ES-I3 (cell line): ENCODE results near the gene RPS28.
"Not testable (repeated sequence)": the region's sequence is repeated elsewhere in the genome, so short reads cannot be mapped to it uniquely, and the experiment has no call there.

Experiments used
- H3K36me3 ChIP-seq: 2 replicates; pipeline ENCODE4 v1.6.1; 2013; ENCODE audit warnings: mild to moderate bottlenecking, low read length, control low read depth, moderate library complexity; ENCODE audit not compliant: insufficient read depth
- H3K4me1 ChIP-seq: 2 replicates; pipeline ENCODE4 v1.6.1; 2013; ENCODE audit warnings: mild to moderate bottlenecking, control low read depth, low read length; ENCODE audit not compliant: insufficient read depth
- H3K9ac ChIP-seq: 2 replicates; pipeline ENCODE4 v1.6.1; 2013; ENCODE audit warnings: low read depth, mild to moderate bottlenecking, low read length, moderate library complexity
- H3K9me3 ChIP-seq: 2 replicates; pipeline ENCODE4 v1.6.1; 2013; ENCODE audit warnings: mild to moderate bottlenecking, low read length, moderate library complexity; ENCODE audit not compliant: control insufficient read depth, insufficient read depth

Gene RPS28

DNA sequence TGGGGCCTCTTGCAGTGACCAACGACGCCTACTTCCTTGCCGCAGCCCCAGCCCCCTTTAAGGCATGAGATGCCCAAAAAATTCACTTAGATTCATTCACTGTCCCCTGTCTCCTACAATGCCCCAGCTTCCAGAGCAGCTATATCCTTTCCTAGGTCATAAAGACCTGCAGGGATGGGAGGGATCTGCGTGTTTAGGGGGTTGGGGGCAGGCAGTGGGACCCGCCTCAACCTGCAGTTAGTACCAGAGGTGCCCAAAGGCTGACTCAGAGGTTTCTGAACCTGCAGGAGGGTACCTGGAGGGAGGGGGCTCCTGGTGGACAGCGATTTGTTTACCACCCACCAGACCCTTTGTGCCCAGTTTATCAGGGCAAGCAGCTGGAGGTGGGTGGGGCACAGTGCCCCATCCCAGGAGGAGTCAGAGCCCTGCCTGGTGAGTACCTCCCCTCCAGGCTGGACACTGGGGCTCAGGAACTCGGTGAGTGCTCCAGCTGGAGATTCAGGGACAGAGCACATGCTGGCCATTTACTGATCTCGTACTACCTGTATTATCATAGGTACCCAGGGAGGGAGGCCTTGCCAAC is 10.1 kb downstream of the RPS28 start:
- H3K36me3 ChIP-seq = no peaks in the 10 kb centered on the region
- H3K9me3 ChIP-seq = no peaks in the 10 kb centered on the region
- H3K9ac ChIP-seq = no peak overlapping the region
- H3K4me1 ChIP-seq = no peaks in the 10 kb centered on the region

DNA sequence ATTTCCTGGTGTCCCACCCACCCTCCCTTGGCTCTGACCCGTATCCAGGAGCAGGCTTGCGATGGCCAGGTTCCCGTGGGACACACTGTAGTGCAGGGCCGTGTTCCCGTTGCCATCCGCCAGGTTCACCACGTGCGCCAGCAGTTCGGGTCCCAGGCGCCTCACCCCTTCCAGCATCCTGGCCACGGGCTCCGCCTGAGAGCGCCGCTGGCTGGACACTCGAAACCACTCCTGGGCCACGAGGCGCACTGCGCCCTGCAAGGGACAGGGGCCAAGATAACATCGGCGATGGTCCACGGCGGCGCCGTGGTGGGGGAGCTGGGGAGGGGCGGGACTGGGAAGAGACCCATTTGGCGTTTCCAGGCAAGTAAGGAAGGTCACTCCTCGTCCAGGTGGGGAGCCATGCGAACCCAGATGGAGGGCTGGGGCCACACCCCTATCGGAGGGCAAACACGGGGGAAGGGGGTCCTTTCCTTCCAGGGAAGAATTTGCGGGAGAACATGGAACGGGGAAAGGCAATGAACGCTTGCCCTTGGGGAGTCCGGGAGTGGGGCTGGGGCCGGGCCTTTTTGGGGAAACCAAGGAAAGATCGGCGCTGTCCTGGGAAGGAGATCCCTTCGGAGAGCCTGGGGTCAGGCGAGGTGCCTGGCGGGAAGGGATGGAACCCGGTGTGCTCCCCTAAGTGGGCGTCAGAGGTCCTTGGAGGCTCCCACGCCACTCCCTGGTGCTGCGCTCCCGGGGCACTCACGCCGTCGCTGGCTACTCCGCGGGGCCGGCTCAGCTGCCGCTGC is 11.9 kb downstream of the RPS28 start:
- H3K4me1 ChIP-seq = no peaks in the 10 kb centered on the region
- H3K36me3 ChIP-seq = no peaks in the 10 kb centered on the region
- peak overlapping the region; percentile 59; the same call in 1 of the 2 replicates for H3K9ac ChIP-seq
- H3K9me3 ChIP-seq = no peaks in the 10 kb centered on the region

DNA sequence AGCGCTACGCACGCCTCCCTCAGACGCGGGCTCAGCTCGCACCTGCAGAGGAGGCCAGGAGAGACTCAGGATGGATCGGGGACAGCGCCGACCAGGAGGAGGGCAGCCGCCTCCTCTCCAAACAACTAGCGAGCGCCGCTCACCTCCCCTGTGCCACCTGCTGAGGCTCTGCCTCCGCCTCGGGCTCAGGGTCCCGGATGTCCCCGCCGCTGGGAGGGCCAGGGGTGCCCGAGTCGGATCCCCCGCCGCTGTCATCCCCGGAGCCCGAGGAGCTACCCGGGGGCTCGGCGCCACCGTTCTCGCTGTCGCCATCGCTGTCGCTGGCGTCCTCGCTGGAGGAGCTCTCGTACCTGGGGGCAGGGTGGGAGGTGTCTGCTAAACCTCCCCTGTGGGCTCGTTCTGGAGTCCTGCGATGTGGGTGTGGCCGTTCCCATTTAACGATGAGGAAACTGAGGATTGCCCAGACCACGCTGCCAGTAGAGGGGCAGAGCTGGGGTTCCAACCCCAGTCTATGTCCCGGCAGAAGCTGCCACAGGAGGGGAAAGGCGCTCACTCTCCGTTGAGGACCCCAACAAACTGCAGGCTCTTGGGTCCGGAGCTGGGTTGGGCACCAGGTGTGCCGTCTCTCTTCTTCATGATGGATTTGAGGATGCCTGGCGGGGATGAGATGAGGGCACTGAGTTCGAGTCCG is 12.6 kb downstream of the RPS28 start:
- H3K9me3 ChIP-seq = no peaks in the 10 kb centered on the region
- peak overlapping the region; percentile 59; the same call in 1 of the 2 replicates for H3K9ac ChIP-seq
- H3K4me1 ChIP-seq = peaks cover under 1% of the 10 kb centered on the region; the same call in 1 of the 2 replicates
- no peaks in the 10 kb centered on the region for H3K36me3 ChIP-seq

DNA sequence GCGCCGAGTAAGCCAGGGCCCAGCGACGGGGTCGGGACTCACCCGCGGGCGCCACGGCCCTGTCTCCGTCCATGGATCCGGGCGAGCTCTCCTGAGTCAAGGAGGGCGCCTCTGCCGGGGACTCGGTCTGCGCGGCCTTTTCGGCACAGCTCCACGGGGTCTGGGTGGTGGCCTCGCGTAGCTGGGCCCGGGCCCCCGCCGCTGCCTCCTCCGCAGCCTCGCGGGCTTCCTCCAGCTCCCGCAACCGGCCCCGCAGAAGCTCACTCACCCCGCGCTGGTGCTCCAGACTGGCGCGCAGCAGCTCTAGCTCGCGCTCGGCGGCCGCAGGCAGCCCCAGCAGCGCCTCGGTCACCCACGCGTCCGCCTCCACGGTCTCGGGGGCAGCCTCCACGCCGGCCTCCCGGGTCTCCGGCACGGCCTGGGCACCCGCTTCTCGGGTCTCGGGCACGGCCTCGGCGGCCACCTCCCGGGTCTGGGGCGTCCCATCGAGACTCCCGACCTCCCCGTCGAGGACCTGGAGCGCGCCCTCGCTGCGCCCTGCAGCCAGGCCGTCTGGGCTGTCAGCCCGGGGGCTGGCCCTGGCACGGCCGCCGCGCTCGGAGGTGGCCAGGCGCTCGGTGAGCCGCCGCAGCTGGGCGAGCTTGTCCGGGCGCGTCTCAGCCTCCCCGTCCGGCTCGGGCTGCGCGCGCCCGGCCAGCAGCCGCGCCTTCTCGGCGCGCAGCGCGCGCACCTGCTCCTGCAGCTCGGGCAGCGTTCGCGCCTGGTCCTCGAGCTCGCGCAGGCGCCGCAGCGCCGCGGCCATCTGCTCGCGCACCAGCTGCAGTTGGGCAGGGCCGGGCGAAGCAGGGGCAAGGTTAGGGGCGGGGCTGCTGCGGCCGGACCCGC is 13.4 kb downstream of the RPS28 start:
- Histone ChIP-seq H3K4me1 (peaks cover 3% of the 10 kb centered on the region; the same call in 1 of the 2 replicates), H3K9ac (peak overlapping the region; percentile 59), H3K9me3 (no peaks in the 10 kb centered on the region), H3K36me3 (no peaks in the 10 kb centered on the region)

DNA sequence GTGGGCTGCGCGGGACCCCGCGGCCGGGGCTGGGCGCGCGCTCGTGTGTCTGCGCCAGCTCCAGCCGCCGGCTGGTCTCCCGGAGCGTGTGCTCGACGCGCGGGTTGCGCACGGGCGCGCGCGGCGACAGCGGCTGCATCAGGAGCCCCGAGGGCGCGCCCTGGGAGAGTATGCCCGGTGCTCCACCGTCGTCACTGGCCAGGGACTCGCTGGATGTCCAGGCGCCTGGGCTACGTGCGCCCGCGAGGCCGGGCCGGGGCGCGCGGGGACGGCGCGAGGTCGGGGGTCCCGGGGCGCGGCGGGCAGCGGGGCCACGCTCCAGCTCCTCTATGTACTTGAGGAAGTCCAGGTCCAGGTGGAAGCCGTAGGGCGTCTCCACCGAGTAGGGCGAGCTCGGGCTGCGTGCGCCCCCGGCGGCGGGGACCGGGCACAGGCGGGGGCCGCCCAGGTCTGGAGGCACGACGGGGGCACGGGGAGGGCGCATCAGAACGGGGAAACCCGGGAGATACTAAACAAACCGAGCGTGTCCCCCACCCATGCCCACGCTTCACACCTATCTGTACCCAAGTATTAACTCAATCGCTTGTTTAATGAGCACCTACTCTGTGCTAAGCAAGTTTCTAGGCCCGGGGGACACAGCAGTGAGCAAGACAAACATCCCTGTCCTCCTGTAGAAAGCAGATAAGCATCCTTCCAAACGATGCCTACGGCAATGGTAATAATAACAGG is 14.2 kb downstream of the RPS28 start:
- Histone ChIP-seq H3K9me3 (no peaks in the 10 kb centered on the region), H3K4me1 (peaks cover 3% of the 10 kb centered on the region; the same call in 1 of the 2 replicates), H3K36me3 (no peaks in the 10 kb centered on the region), H3K9ac (peak overlapping the region; percentile 59; the same call in 1 of the 2 replicates)

DNA sequence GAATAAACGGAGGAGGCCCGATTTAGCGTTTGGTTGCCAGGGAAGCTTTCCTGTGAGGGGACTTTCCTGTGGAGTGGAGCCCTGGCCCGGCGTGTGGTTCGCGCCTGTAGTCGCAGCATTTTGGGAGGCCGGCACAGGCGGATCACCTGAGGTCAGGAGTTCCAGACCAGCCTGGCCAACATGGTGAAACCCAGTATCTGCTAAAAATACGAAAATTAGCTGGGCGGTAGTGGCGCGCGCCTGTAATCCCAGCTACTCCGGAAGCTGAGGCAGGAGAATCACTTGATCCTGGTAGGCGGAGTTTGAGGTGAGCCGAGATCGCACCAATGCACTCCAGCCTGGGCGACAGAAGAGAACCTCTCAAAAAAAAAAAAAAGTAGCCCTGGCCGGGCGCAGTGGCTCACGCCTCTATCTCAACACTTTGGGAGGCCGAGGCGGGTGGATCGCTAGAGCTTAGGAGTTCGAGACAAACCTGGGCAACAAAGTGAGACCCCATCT is 14.8 kb downstream of the RPS28 start:
- Histone ChIP-seq H3K4me1 (peaks cover 3% of the 10 kb centered on the region; the same call in 1 of the 2 replicates), H3K9ac (no peak overlapping the region; the same call in 1 of the 2 replicates), H3K36me3 (no peaks in the 10 kb centered on the region), H3K9me3 (no peaks in the 10 kb centered on the region)

DNA sequence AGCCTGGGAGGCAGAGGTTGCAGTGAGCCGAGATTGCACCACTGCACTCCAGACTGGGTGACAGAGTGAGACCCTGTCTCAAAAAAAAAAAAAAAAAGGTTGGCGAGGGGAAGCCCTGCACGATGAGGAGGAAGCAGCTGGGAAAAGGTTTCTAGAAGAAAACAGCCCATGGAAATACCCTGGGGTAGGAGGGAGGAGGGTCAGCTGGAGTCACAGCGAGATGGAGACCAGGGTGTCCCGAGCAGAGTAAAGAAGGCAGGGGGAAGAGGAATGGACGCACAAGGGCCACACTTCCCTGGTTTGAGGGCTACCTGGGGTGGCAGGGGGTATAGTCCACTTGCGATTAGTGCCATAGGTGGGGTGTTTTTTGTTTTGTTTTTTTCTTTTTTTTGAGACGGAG is 15.4 kb downstream of the RPS28 start:
- Histone ChIP-seq H3K9me3 (no peaks in the 10 kb centered on the region), H3K36me3 (no peaks in the 10 kb centered on the region), H3K9ac (no peak overlapping the region), H3K4me1 (peaks cover 3% of the 10 kb centered on the region; the same call in 1 of the 2 replicates)

DNA sequence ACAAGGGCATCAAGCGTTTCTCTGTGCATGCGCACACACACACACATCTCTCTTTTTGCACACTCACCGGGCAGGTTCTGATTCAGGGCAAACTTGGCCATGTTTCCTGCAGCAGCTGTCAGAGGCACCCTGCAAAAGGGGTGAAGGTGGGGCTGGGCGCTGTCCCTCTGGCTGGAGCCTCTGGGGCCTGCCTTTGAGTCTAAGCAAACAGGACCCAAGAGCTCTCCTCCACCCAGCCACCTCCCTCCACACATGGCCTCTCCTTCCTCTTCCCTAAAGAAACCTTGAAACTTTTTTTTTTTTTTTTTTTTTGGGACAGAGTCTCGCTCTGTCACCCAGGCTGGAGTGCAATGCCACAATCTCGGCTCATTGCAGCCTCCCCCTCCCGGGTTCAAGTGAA is 16.4 kb downstream of the RPS28 start:
- Histone ChIP-seq H3K36me3 (no peaks in the 10 kb centered on the region), H3K9me3 (no peaks in the 10 kb centered on the region), H3K9ac (no peak overlapping the region), H3K4me1 (peaks cover 3% of the 10 kb centered on the region; the same call in 1 of the 2 replicates)

DNA sequence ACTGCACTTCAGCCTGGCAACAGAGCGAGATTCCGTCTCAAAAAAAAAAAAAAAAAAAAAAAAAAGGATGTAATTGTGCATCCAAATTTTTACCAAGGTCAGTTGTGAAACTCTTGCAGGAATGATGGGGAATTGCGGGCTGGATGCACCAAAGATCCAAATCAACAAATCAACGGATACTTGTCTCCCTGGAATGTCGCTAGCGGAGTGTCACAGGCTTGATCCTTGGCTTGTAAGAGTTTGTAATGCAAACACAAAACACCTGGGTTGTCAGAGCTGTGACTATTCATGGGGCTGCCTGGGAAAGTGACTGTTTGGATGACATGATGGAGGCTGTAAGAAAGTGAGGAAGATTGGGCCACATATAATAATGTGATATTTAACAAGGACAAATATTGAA is 17.5 kb downstream of the RPS28 start:
- H3K36me3 ChIP-seq = no peaks in the 10 kb centered on the region
- H3K9me3 ChIP-seq = no peaks in the 10 kb centered on the region
- peaks cover 3% of the 10 kb centered on the region; the same call in 1 of the 2 replicates for H3K4me1 ChIP-seq
- H3K9ac ChIP-seq = no peak overlapping the region

DNA sequence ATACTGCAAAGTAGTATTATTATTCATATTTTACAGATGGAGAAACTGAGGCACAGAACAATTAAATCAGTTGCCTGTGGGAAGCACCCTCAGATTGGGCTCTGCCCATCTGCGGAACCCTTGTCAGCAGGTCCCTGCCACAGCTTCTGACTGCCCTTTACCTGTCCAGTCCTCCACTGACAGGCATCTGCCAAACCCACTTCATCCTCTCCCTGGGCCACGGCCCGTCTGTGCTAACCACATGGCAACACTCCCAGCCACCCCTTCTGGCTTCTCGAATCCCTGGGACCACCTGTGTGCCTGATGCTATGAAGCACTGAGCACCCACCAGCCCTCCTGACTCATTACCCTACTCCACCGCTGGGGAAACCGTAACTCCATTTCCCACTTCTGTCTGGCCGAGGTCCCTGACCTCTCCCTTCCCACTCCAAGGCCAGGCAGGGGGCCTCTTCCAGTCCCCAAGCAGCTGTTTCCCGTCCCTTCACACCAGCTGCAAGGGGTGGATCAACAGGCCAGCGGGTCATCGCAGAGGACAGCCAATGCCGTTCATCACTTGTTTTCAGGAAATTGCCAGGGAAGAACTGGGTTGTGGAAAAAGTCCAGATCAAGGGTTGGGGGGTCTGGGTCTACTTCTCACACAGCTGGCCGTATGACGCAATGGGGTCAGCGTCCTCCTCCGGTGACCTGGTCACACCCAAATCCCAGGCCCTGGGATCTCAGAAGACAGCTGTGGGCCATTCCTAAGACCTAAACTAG is 19.2 kb downstream of the RPS28 start:
- H3K4me1 ChIP-seq = peaks cover 3% of the 10 kb centered on the region; the same call in 1 of the 2 replicates
- no peaks in the 10 kb centered on the region for H3K9me3 ChIP-seq
- H3K9ac ChIP-seq = no peak overlapping the region

DNA sequence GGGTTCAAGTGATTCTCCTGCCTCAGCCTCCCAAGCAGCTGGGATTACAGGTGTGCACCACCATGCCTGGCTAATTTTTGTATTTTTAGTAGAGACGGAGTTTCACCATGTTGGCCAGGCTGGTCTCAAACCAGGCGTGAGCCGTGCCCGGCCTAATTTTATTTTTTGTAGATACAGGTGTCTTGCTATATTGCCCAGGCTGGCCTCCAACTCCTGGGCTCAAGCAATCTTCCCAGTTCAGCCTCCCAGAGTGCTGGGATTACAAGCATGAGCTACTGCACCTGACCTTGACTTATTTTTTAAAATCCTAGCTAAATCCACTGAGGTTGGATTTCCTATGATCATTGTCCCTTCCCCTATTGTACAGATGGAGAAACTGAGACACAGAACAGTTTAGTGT is 20.2 kb downstream of the RPS28 start:
- not testable (repeated sequence) for H3K4me1 ChIP-seq, H3K9ac ChIP-seq, H3K9me3 ChIP-seq, H3K36me3 ChIP-seq

More for the DNA sequence above, 19.2 kb downstream of the RPS28 start:
- no peaks in the 10 kb centered on the region for H3K36me3 ChIP-seq

DNA sequence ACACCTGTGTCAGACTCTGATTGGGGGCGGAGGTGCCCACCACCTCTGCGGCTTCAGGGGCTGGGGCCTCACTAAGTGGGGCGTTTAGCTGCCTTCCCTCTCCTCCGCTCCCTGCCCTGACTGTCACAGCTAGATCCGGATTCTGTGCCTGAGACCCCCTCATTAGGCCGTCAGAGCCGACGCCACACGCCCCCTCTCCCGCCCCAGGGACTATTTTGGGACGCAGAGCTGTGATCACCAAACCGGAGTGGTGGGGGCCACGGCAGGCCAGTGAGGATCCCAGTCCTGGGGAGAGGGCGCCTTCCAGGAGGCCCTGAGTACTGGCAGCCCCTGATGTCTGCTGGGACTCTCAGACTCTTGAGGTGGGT is 21.0 kb downstream of the RPS28 start:
- Histone ChIP-seq H3K9ac (peak overlapping the region; percentile 37), H3K4me1 (peaks cover 3% of the 10 kb centered on the region; the same call in 1 of the 2 replicates)

More for the DNA sequence above, 21.0 kb downstream of the RPS28 start:
- Histone ChIP-seq H3K36me3 (no peaks in the 10 kb centered on the region), H3K9me3 (no peaks in the 10 kb centered on the region)
